Stimulated activated naive CD4-positive, alpha-beta T cell treated with Interleukin-2 at 50 U/mL for 16 hours (primary cell): ENCODE data around the gene NCKAP5.

ENCODE experiments used
- DNase-seq: peaks from one replicate; lab custom pipeline; 2025; lab: John Stamatoyannopoulos, UW

The NCKAP5 gene

DNA sequence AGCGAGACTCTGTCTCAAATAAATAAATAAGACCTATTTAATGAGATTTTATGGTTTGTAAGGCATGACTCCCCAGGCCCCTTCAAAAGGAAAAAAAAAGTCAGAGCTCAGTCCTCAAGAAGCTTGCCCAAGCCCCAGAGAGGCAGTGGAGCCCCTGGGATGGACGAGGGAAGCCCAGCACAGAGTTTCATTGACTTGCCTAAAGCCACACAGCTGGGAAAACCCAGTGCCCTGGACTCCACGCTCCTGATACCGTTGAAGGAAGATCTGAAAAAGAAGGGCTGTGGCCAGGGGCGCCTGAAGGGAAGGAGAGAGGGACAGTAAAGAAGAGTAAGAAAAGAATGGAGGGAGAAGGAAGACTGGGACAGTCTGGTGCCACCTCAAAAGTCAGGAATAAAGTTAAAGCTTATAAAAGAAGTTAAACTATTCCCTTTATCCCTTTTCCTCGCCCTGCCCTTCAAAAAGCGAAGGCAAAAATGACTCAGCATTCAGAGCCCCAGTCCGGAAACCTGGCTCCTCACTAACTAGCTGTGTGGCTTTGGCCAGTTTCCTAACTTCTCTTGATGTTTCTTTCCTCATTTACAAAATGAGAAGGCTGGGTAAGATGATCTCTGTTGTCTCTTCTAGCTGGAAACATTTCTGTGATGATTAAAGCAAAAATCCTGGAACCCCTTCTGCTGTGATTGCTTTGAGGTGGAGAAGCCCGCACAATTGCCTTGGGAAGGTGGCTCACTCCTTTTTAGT lies 945.0 kb downstream of the NCKAP5 start:
- no peak for DNase-seq
